ENCODE data around the gene RTL10. TPM values are rescaled to one million over a fixed set of nuclear protein-coding genes. Genes with fewer than 3 reads are reported as not detected.

RTL10 gene
- total RNA-seq, 1 donor from 2014 or later = 20.5 TPM

DNA sequence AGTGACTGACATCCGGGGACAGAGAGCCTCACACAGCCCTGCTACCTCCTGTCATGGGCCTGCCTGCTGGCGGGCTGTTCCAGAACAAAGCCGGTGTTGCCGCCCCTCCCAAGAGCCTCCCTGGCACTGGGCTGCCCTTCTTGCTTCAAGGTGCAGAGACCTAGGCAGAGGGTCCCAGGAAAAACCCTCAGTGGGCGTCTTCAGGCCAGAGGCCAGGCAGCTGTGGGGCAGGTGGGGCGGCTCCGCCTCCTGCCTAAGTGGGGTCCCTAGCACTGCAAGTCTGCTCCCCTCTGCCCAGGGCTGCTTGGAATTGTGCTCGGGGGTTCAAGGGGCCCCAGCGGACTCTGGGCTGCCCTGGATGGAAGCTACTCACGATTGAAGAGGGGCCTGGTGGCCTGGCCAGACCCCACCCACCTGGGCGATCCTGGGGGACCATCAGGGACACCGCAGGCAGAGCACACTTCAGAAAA is 20.4 kb upstream of the RTL10 start:
- peak overlapping the region; percentile 48 for H3K27ac ChIP-seq
- intact Hi-C loops (cut with DNase I) = no loop called here
- H3K4me3 ChIP-seq = no peak overlapping the region
- no peaks in the 10 kb centered on the region for H3K27me3 ChIP-seq
- TF ChIP-seq, protein P1, sequence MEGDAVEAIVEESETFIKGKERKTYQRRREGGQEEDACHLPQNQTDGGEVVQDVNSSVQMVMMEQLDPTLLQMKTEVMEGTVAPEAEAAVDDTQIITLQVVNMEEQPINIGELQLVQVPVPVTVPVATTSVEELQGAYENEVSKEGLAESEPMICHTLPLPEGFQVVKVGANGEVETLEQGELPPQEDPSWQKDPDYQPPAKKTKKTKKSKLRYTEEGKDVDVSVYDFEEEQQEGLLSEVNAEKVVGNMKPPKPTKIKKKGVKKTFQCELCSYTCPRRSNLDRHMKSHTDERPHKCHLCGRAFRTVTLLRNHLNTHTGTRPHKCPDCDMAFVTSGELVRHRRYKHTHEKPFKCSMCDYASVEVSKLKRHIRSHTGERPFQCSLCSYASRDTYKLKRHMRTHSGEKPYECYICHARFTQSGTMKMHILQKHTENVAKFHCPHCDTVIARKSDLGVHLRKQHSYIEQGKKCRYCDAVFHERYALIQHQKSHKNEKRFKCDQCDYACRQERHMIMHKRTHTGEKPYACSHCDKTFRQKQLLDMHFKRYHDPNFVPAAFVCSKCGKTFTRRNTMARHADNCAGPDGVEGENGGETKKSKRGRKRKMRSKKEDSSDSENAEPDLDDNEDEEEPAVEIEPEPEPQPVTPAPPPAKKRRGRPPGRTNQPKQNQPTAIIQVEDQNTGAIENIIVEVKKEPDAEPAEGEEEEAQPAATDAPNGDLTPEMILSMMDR (IDR thresholded peaks at IDR 0.05) = no peak
- peak; percentile 70 for DNase-seq
- H3K4me1 ChIP-seq = peaks cover 27% of the 10 kb centered on the region
- no peak for ATAC-seq
- H3K9me3 ChIP-seq = no peaks in the 10 kb centered on the region
- H3K36me3 ChIP-seq = peaks cover 5% of the 10 kb centered on the region

DNA sequence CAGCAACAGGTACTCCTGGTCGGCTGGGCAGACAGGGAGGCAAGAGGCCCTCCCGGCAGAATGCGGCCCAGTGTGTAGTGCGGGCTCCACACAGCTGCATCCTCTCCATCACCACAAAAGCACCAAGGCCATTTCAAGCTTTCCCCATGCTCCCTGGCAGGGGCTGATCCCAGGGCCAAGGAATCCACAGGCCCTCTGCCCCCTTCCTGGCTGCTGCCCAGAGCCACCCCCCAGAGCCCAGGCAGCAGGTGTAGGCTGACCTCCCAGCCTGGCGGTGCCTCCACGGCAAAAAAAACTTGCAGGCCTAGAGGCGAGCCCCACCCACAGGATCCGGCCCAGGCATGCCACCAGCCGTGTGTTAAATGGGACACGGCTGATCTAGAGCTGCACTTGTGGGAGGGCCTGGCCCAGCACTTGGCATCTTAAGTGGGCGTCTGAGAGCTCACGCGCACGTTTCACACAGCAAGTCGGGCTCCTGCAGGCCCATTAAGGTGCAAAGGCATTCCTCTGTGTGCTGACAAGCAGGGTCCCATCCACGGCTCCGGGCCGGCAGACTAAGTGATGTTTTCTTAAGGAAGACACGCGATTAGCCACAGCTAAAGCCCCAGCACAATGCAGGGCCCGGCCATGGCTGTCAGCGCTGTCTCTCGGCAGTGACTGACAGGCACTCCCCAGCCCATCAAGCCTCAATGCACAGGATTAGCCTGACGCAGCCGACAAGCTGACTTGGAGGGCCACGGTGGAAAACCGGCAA is 19.8 kb upstream of the RTL10 start:
- peaks cover 27% of the 10 kb centered on the region for H3K4me1 ChIP-seq
- peak overlapping the region; percentile 48 for H3K27ac ChIP-seq
- peaks cover 5% of the 10 kb centered on the region for H3K36me3 ChIP-seq
- intact Hi-C loops (cut with DNase I) = no loop called here
- TF ChIP-seq, protein P1 (IDR thresholded peaks at IDR 0.05) = no peak
- DNase-seq (peak; percentile 91), ATAC-seq (peak; percentile 83)
- H3K4me3 ChIP-seq = no peak overlapping the region
- no peaks in the 10 kb centered on the region for H3K27me3 ChIP-seq
- no peaks in the 10 kb centered on the region for H3K9me3 ChIP-seq

DNA sequence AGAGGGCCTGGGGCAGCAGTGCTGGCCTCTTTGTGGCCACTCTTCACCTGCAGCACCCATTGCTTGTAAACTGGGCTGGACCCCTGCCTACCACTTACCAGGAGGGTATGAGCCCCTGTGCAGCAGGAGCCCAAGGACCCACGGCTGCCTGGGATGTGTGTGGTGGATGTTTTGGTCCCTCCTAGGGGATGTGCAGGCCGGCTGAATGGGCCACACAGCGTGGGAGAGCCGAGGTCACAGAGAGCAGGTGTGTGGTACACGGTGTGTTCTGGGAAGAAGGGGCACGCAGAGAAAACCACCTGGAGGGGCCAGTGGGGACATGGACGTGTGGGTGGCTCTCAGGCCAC is 19.3 kb upstream of the RTL10 start:
- no peak for DNase-seq
- peaks cover 5% of the 10 kb centered on the region for H3K36me3 ChIP-seq

DNA sequence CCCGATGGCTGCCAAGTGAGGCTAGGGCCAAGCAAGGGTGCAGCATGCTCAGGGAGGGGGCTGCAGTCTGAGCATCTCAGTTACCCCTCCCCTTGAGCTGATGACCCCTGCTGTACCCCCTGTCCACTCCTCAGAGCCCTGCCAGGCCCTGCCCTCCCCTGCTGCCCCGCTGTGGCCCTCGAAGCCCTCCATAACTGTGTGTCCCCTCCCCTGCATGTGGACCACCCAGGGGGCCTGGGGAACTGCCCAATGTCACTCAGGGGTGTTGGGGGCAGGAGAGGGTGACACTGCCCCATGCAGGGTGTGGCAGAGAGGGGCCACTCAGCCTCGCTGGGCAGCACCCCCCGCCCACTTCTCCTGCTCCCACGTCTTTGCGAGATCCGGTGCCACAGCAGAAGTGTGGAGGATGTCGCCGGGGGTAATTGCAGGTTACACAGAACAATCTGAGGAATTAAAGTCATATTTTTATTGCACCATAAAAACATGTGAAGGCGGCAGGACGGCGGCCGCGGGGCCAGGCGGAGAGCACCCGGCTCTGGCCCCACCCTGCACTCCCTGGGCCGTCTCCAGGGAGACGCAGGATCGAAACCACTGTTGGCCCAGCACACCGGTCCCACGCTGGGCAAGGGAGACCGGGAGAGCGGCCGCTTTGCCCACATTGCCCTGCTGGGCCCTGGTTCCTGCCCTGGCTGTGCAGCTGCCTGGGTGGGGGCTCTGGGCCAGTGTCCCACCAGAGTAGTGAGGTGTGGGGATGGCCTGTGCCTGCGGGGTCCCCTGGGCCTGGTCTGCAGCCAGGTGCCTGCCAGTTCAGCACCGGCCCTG is 18.7 kb upstream of the RTL10 start:
- DNase-seq (peak; percentile 68), ATAC-seq (peak; percentile 30)
- H3K4me3 ChIP-seq = no peak overlapping the region
- no peaks in the 10 kb centered on the region for H3K27me3 ChIP-seq
- no peaks in the 10 kb centered on the region for H3K9me3 ChIP-seq
- H3K4me1 ChIP-seq = peaks cover 27% of the 10 kb centered on the region
- TF ChIP-seq, protein P1 (IDR thresholded peaks at IDR 0.05) = no peak
- intact Hi-C loops (cut with DNase I) = no loop called here
- peak overlapping the region; percentile 48 for H3K27ac ChIP-seq
- peaks cover 5% of the 10 kb centered on the region for H3K36me3 ChIP-seq

More for the DNA sequence above, 19.3 kb upstream of the RTL10 start:
- H3K9me3 ChIP-seq = no peaks in the 10 kb centered on the region
- no peak overlapping the region for H3K4me3 ChIP-seq
- intact Hi-C loops (cut with DNase I) = no loop called here
- no peaks in the 10 kb centered on the region for H3K27me3 ChIP-seq
- ATAC-seq = no peak
- TF ChIP-seq, protein P1 (IDR thresholded peaks at IDR 0.05) = no peak
- H3K27ac ChIP-seq = peak overlapping the region; percentile 48
- H3K4me1 ChIP-seq = peaks cover 27% of the 10 kb centered on the region

DNA sequence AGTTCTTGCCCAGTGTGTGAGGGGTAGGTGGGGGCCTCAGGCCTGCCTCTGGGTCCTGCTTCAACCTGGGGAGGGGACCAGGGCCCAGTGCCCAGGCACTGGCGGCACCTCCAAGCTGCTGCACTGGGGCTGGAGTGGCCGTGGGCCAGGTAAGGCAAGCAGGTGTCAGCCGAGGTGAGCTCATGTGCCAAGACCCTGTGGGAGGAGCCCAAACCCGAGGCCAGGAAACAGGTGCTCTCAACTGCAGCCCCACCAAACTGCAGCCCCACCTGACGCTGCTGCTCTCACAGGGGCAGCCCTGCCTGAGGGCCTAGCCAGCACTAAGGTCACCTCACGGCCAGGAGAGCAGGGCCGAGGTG is 18.1 kb upstream of the RTL10 start:
- TF ChIP-seq, protein P1 (IDR thresholded peaks at IDR 0.05) = no peak
- Histone ChIP-seq H3K27ac (no peak overlapping the region), H3K27me3 (no peaks in the 10 kb centered on the region), H3K4me3 (no peak overlapping the region), H3K9me3 (no peaks in the 10 kb centered on the region), H3K36me3 (no peaks in the 10 kb centered on the region), H3K4me1 (peaks cover 27% of the 10 kb centered on the region)
- intact Hi-C loops (cut with DNase I) = no loop called here
- DNase-seq (peak; percentile 63), ATAC-seq (no peak)

Data from upper lobe of right lung (tissue), 1 donor.